IMR-90 (cell line): ENCODE measurements around the gene SYAP1.
"Not testable (repeated sequence)": the region's sequence is repeated elsewhere in the genome, so short reads cannot be mapped to it uniquely, and the experiment has no call there.

Source experiments
- BHLHE40 ChIP-seq: fragments of 150-350 bp; IDR thresholded peaks from 2 replicates; pipeline ENCODE4 v1.6.1; 2016; ENCODE audit warnings: mild to moderate bottlenecking, low read depth, low read length
- CEBPB ChIP-seq: IDR thresholded peaks from 2 replicates; pipeline ENCODE4 v1.6.1; 2012; ENCODE audit warnings: low read depth, low read length, improper control_type of control experiment
- CHD1 ChIP-seq: IDR thresholded peaks from 2 replicates; pipeline ENCODE4 v1.6.1; 2012; ENCODE audit warnings: low read depth, low read length, improper control_type of control experiment
- FOS ChIP-seq: fragments of 150-350 bp; IDR thresholded peaks from 2 replicates; pipeline ENCODE4 v1.6.1; 2016; ENCODE audit warnings: low read depth, low read length
- MAFK ChIP-seq: IDR thresholded peaks from 2 replicates; pipeline ENCODE4 v1.6.1; 2012; ENCODE audit warnings: low read depth, low read length, improper control_type of control experiment
- MAZ ChIP-seq: IDR thresholded peaks from 2 replicates; pipeline ENCODE4 v1.6.1; 2012; ENCODE audit warnings: low read depth, mild to moderate bottlenecking, low read length, improper control_type of control experiment, moderate library complexity, borderline replicate concordance
- MXI1 ChIP-seq: IDR thresholded peaks from 2 replicates; pipeline ENCODE4 v1.6.1; 2012; ENCODE audit warnings: low read depth, mild to moderate bottlenecking, low read length, moderate library complexity, borderline replicate concordance
- POLR2A ChIP-seq: IDR thresholded peaks from 2 replicates; pipeline ENCODE4 v1.6.1; 2012; ENCODE audit warnings: mild to moderate bottlenecking, low read depth, low read length
- RAD21 ChIP-seq: IDR thresholded peaks from 2 replicates; pipeline ENCODE4 v1.6.1; 2012; ENCODE audit warnings: low read length, improper control_type of control experiment
- RFX5 ChIP-seq: IDR thresholded peaks from 2 replicates; pipeline ENCODE4 v1.8.0; 2012; ENCODE audit warnings: low read depth, mild to moderate bottlenecking, low read length, moderate library complexity
- SMC3 ChIP-seq: fragments of 150-350 bp; IDR thresholded peaks from 2 replicates; pipeline ENCODE4 v1.6.1; 2016; ENCODE audit warnings: low read depth, mild to moderate bottlenecking, antibody characterized with exemption, low read length, moderate library complexity
- TF ChIP-seq, protein P1 (sequence below): conservative IDR thresholded peaks from 2 replicates; pipeline ENCODE4 v1.5.1; 2012; ENCODE audit warnings: mild to moderate bottlenecking, low read depth, low read length, improper control_type of control experiment
- TF ChIP-seq, protein P2 (sequence below): fragments of 150-350 bp; IDR thresholded peaks from 2 replicates; pipeline ENCODE4 v1.6.1; 2017; ENCODE audit warnings: mild to moderate bottlenecking, antibody characterized with exemption, low read length, low read depth
- TF ChIP-seq, protein P3 (sequence below): fragments of 150-350 bp; IDR thresholded peaks from 2 replicates; pipeline ENCODE4 v1.6.1; 2016; ENCODE audit warnings: low read depth, mild to moderate bottlenecking, low read length, moderate library complexity, borderline replicate concordance

DNA sequence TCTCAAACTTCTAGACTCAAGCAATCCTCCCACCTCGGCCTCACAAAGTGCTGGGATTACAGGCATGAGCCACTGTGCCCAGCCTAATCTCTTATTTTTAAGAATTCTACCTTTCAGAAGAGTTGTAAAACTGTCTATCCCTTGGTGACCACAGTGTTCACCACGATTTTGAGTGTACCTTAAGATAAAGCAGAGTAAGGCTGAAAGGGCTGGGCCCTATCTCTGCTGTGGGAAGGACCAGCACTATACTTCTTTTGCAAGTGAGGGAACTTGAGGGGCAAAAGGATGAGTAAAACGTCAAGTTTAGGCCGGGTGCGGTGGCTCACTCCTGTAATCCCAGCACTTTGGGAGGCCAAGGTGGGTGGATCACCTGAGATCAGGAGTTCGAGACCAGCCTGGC, 3.0 kb upstream of the SYAP1 start:
- TF ChIP-seq, protein P1, sequence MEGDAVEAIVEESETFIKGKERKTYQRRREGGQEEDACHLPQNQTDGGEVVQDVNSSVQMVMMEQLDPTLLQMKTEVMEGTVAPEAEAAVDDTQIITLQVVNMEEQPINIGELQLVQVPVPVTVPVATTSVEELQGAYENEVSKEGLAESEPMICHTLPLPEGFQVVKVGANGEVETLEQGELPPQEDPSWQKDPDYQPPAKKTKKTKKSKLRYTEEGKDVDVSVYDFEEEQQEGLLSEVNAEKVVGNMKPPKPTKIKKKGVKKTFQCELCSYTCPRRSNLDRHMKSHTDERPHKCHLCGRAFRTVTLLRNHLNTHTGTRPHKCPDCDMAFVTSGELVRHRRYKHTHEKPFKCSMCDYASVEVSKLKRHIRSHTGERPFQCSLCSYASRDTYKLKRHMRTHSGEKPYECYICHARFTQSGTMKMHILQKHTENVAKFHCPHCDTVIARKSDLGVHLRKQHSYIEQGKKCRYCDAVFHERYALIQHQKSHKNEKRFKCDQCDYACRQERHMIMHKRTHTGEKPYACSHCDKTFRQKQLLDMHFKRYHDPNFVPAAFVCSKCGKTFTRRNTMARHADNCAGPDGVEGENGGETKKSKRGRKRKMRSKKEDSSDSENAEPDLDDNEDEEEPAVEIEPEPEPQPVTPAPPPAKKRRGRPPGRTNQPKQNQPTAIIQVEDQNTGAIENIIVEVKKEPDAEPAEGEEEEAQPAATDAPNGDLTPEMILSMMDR = not testable (repeated sequence)
- TF ChIP-seq MAFK, POLR2A, CEBPB, FOS, RAD21, CHD1, MXI1, MAZ, RFX5, SMC3, BHLHE40: not testable (repeated sequence)
- TF ChIP-seq, protein P2, sequence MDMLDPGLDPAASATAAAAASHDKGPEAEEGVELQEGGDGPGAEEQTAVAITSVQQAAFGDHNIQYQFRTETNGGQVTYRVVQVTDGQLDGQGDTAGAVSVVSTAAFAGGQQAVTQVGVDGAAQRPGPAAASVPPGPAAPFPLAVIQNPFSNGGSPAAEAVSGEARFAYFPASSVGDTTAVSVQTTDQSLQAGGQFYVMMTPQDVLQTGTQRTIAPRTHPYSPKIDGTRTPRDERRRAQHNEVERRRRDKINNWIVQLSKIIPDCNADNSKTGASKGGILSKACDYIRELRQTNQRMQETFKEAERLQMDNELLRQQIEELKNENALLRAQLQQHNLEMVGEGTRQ = not testable (repeated sequence)
- TF ChIP-seq, protein P3, sequence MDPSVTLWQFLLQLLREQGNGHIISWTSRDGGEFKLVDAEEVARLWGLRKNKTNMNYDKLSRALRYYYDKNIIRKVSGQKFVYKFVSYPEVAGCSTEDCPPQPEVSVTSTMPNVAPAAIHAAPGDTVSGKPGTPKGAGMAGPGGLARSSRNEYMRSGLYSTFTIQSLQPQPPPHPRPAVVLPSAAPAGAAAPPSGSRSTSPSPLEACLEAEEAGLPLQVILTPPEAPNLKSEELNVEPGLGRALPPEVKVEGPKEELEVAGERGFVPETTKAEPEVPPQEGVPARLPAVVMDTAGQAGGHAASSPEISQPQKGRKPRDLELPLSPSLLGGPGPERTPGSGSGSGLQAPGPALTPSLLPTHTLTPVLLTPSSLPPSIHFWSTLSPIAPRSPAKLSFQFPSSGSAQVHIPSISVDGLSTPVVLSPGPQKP = not testable (repeated sequence)
